Psoas muscle (tissue), 8 donors: ENCODE measurements around the gene SHPK. TPM values are rescaled to one million over a fixed set of nuclear protein-coding genes. Genes with fewer than 3 reads are reported as not detected.
"Not testable (repeated sequence)": the region's sequence is repeated elsewhere in the genome, so short reads cannot be mapped to it uniquely, and the experiment has no call there.

Experiments used
- ATAC-seq, 4 donors: fragments of 200-7000 bp; cut with Tn5 transposase; one replicate each; pipeline ENCODE4 v1.9.1; 2020; ENCODE audit warnings: moderate library complexity in 3 of 4, mild to moderate bottlenecking in 2 of 4
- DNase-seq, 2 donors: peaks; one replicate each; pipeline ENCODE4 v3.0.0-alpha.2; 2020
- H3K27ac ChIP-seq: fragments of 200-600 bp; one replicate; pipeline ENCODE4 v1.8.0; 2022
- H3K27me3 ChIP-seq, 3 donors: fragments of 200-600 bp in 1 of 3; one replicate each; pipeline versions ENCODE4 v1.6.1 to v1.8.0; 2013 to 2022; ENCODE audit warnings: low read length in 2 of 3, mild to moderate bottlenecking in 2 of 3, moderate library complexity in 1 of 3; ENCODE audit not compliant: insufficient read depth in 3 of 3
- H3K36me3 ChIP-seq, 2 donors: fragments of 200-600 bp in 1 of 2; one replicate each; pipeline versions ENCODE4 v1.6.1 to v1.8.0; 2013 to 2022; ENCODE audit warnings: low read depth in 1 of 2, mild to moderate bottlenecking in 1 of 2, moderate library complexity in 1 of 2; ENCODE audit not compliant: insufficient read depth in 1 of 2
- H3K4me1 ChIP-seq: fragments of 200-600 bp; one replicate; pipeline ENCODE4 v1.8.0; 2022
- H3K4me3 ChIP-seq: fragments of 200-600 bp; one replicate; pipeline ENCODE4 v1.8.0; 2022; ENCODE audit warnings: mild to moderate bottlenecking
- H3K9me3 ChIP-seq: fragments of 200-600 bp; one replicate; pipeline ENCODE4 v1.8.0; 2022
- WGBS, 3 donors: extraction: QIAGEN DNeasy Blood & Tissue Kit; methylation state at CpG; one replicate each; pipeline versions ENCODE4 v1.1.6 to v1.1.7; 2013; 5-methylcytosine and 5-hydroxymethylcytosine counted together
- intact Hi-C, 2 donors: fragments of 100-400 bp; cut with DNase I; formaldehyde crosslinking; loops; one replicate each; pipeline versions ENCODE4 v1.11.0 to v1.14.2; 2022
- polyA plus RNA-seq, 3 donors: library from polyadenylated mRNA; stranded (reverse); fragments of 200-250 nt; gene quantifications; one replicate each; pipeline ENCODE4 v1.2.3, GENCODE V29; 2013
- total RNA-seq, 4 donors: library from RNA; stranded (reverse); fragmentation: NEBNext Ultra II Directional in 2 of 4; extraction: Animal tissue kit (Norgen Biotek cat#: 25700) in 2 of 4; gene quantifications; one replicate each; pipeline versions ENCODE4 v1.2.1 to v1.2.4, GENCODE V29; 2021 to 2023
- TF ChIP-seq, protein P1 (sequence below): fragments of 200-600 bp; IDR thresholded peaks from one replicate; pipeline ENCODE4 v1.8.0; 2022; ENCODE audit warnings: antibody characterized with exemption
- donor health status: healthy with polysubstance abuse.
- donor health status: DM: no; HTN: no; CAD: no; lungs with moderate emphysema.
- donor health status: Bipolar disorder and iron deficiency.
- donor health status: healthy.
- donor health status: DM: yes; HTN: yes; CAD: no.
- donor health status: DM: no; HTN: no; CAD: no.
- donor health status: DM: no; HTN: no; CAD: no.
- donor health status: DM: yes; HTN: yes; CAD: no.

Gene SHPK
- total and polyA plus RNA-seq, 7 donors, result 1.7 to 3.8 (median 2.2) TPM

DNA sequence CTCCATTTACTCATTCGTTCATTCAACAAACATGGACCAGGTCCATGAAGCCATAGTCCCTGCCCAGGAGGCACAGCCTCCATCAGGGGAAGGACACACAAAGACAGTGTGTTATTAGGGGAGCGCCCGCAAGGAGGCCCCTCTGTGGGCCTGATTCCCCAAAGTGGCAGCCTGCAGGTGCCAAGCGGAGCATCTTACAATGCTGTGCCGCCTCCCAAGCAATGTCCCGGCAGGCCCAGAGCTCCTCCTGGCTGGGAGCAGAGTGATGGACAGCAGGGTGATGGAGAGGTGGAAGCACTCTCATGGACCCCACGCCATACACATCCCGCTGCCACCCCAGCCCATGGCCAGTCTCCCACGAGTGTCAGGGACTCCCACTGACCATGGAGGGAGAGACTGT lies 52.6 kb downstream of the SHPK start:
- no peak for DNase-seq
- TF ChIP-seq, protein P1, sequence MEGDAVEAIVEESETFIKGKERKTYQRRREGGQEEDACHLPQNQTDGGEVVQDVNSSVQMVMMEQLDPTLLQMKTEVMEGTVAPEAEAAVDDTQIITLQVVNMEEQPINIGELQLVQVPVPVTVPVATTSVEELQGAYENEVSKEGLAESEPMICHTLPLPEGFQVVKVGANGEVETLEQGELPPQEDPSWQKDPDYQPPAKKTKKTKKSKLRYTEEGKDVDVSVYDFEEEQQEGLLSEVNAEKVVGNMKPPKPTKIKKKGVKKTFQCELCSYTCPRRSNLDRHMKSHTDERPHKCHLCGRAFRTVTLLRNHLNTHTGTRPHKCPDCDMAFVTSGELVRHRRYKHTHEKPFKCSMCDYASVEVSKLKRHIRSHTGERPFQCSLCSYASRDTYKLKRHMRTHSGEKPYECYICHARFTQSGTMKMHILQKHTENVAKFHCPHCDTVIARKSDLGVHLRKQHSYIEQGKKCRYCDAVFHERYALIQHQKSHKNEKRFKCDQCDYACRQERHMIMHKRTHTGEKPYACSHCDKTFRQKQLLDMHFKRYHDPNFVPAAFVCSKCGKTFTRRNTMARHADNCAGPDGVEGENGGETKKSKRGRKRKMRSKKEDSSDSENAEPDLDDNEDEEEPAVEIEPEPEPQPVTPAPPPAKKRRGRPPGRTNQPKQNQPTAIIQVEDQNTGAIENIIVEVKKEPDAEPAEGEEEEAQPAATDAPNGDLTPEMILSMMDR, result no peak
- Histone ChIP-seq H3K27ac (no peak overlapping the region), H3K9me3 (no peaks in the 10 kb centered on the region), H3K4me3 (no peak overlapping the region), H3K4me1 (no peaks in the 10 kb centered on the region), H3K36me3 (peaks cover 12 to 68% of the 10 kb centered on the region in 2 donors), H3K27me3 (no peaks in the 10 kb centered on the region)
- WGBS, 3 donors, result 91 to 94% (median 92%) methylated on average over 9 of the region's 9 CpGs
- ATAC-seq, result no peak
- intact Hi-C loops, result no loop called here

DNA sequence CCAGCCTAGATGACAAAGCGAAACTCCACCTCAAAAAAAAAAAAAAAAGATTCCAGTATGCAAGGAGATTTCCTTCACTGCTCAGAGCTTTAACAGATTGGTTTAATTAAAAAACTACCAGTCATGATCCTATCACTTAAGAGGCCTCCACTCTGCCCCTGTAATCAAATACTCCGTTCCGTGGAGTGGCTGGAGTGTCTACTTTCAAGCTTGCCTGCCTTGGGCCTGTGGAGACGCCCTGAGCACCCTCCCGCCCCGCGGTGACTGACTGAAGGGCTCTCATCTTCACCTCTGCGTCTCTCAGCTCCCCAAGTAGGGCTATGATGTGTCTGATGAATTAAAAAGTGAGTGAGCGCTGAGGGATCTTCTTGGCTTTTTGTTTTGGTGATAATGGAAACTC lies 53.1 kb downstream of the SHPK start:
- no peak overlapping the region for H3K27ac ChIP-seq
- no peaks in the 10 kb centered on the region for H3K9me3 ChIP-seq
- intact Hi-C loops, result no loop called here
- ATAC-seq, result no peak
- DNase-seq, result no peak
- WGBS, 3 donors, result 92 to 96% (median 95%) methylated on average over 9 of the region's 9 CpGs
- TF ChIP-seq, protein P1, result no peak
- peaks cover 10 to 63% of the 10 kb centered on the region in 2 donors for H3K36me3 ChIP-seq
- no peak overlapping the region for H3K4me3 ChIP-seq
- no peaks in the 10 kb centered on the region for H3K27me3 ChIP-seq
- no peaks in the 10 kb centered on the region for H3K4me1 ChIP-seq

DNA sequence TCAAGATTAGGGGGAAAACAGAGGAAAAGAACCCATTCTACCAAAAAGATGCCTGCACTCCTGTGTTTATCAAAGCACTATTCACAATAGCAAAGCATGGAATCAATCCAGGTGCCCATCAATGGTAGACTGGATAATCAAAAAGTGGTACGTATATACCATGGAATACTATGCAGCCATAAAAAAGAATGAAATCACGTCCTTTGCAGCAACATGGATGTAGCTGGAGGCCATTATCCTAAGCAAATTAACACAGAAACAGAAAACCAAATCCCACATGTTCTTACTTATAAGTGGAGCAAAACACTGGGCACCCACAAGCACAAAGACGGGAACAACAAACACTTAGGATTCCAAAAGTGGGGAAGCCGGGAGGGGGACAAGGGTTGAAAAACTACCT lies 57.4 kb downstream of the SHPK start:
- ATAC-seq, H3K4me3 ChIP-seq, DNase-seq, H3K4me1 ChIP-seq, H3K27me3 ChIP-seq, intact Hi-C loops, H3K9me3 ChIP-seq, H3K27ac ChIP-seq: not testable (repeated sequence)
- 75 to 97% (median 96%) methylated on average over 4 of the region's 4 CpGs for WGBS, 3 donors
- peaks cover 3 to 48% of the 10 kb centered on the region in 2 donors for H3K36me3 ChIP-seq

DNA sequence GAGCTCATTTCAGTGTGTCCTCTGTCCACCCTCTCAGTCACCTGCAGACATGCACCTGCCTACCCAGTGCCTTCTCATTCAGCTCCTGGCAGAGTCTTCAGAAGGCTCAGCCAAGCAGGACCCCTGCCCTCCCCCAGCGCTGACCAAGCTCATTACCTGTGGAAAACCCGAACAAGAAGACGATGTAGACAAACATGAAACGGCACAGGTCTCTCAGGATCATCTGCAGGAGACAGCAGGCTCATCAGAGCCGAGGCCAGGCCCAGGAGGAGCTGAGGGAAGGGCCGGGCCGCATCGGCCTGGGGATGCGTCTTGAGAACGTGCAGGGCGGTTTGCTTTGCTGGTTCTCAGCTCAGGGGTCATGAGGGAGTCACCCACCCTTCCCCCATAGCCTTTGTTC lies 59.1 kb downstream of the SHPK start:
- Histone ChIP-seq H3K36me3 (peaks cover 0 to 46% of the 10 kb centered on the region in 2 donors), H3K9me3 (no peaks in the 10 kb centered on the region), H3K4me1 (no peaks in the 10 kb centered on the region), H3K27me3 (no peaks in the 10 kb centered on the region), H3K27ac (no peak overlapping the region), H3K4me3 (no peak overlapping the region)
- ATAC-seq (no peak), DNase-seq (no peak)
- 83 to 90% (median 86%) methylated on average over 11 of the region's 11 CpGs for WGBS, 3 donors
- TF ChIP-seq, protein P1, result no peak
- intact Hi-C loops, result no loop called here

DNA sequence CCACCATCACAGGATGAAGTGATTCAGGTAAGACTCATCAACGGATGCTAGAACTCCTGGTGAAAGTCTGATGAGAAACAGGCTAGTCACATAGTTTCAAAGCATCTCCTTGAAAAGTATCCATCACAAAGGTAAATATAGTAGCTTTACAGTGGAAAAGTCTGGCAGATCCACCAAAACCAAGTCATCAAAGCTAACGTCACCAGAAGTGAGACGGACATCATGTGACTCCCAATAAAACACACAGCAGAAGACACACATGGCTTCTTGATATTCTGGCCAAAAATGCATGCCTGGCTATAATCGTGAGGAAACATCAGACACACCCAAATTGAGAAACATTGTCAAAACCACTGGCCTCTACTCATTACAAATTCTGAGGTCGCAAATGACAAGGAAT lies 60.5 kb downstream of the SHPK start:
- Histone ChIP-seq H3K9me3 (no peaks in the 10 kb centered on the region), H3K27ac (no peak overlapping the region), H3K27me3 (no peaks in the 10 kb centered on the region), H3K4me3 (no peak overlapping the region), H3K36me3 (peaks cover 5 to 57% of the 10 kb centered on the region in 2 donors), H3K4me1 (no peaks in the 10 kb centered on the region)
- ATAC-seq, result no peak
- TF ChIP-seq, protein P1, result no peak
- WGBS, 3 donors, result 64 to 77% (median 66%) methylated on average over 5 of the region's 5 CpGs
- intact Hi-C loops, result no loop called here
- DNase-seq, result no peak
